VCaP (cell line): Measurements from ENCODE around the gene GOSR2.

Experiments used
- H3K27ac ChIP-seq: fragments of 450-650 bp; 2 replicates; pipeline ENCODE4 v1.5.1; 2017
- TF ChIP-seq, protein P1 (sequence below): fragments of 450-650 bp; conservative IDR thresholded peaks from 2 replicates; pipeline ENCODE4 v1.5.1; 2017; ENCODE audit warnings: mild to moderate bottlenecking, moderate library complexity

GOSR2 gene

DNA sequence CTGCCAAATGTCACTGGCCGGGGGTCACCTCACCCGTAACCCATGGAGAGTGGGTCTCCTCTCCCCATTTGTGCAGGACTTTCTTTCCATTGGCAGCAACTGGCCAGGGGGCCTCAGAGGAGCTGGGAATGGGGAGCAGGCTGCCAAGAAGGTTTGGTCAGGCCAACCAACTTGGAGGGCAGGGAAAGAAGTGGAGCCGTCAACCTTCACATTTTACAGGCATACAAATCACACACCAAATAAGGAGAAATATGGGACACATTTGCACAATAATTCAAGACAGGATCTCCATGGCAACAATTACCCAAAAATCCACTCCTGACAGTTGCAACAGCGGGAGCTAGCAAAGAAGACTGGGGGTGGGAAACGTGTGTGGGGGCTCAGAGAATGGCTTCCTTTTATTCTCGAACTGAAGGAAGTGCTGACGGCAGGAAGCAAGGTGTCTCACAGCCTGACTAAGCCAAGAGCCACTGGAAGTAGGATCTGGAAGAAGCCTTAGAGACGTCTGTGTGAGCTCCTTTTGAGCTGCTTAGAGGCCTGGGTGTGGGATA, 35.2 kb downstream of the GOSR2 start:
- H3K27ac ChIP-seq = no peak overlapping the region
- TF ChIP-seq, protein P1, sequence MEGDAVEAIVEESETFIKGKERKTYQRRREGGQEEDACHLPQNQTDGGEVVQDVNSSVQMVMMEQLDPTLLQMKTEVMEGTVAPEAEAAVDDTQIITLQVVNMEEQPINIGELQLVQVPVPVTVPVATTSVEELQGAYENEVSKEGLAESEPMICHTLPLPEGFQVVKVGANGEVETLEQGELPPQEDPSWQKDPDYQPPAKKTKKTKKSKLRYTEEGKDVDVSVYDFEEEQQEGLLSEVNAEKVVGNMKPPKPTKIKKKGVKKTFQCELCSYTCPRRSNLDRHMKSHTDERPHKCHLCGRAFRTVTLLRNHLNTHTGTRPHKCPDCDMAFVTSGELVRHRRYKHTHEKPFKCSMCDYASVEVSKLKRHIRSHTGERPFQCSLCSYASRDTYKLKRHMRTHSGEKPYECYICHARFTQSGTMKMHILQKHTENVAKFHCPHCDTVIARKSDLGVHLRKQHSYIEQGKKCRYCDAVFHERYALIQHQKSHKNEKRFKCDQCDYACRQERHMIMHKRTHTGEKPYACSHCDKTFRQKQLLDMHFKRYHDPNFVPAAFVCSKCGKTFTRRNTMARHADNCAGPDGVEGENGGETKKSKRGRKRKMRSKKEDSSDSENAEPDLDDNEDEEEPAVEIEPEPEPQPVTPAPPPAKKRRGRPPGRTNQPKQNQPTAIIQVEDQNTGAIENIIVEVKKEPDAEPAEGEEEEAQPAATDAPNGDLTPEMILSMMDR = no peak

DNA sequence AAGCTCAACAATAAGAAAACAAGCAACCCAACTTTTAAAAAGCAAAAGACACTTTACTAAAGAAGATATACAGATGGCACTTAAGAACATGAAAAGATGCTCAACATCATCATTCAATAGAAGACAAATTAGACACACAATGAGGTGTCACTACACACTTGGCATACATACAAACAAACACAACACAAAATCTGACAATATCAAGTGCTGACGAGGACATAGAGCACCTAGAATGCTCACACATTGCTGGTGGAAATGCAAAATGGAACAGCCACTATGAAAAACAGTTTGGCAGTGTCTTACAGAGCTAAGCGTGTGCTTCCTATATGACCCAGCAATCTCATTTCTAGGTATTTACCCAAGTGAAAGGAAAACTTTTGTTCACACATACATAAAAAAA, 37.2 kb downstream of the GOSR2 start:
- no peak overlapping the region for H3K27ac ChIP-seq
- TF ChIP-seq, protein P1 = no peak

- H3K27ac ChIP-seq = no peak overlapping the region
- TF ChIP-seq, protein P1 = no peak
Measured at GRCh38 chr17:46962374-46962790, 39.4 kb downstream of the GOSR2 start.

GRCh38 chr17:46963571-46963970, 40.6 kb downstream of the GOSR2 start:
- H3K27ac ChIP-seq = no peak overlapping the region
- TF ChIP-seq, protein P1 = no peak

GRCh38 chr17:46964315-46965265, 41.6 kb downstream of the GOSR2 start:
- TF ChIP-seq, protein P1 = no peak
- H3K27ac ChIP-seq = no peak overlapping the region

- TF ChIP-seq, protein P1 = no peak
- H3K27ac ChIP-seq = no peak overlapping the region
Measured at GRCh38 chr17:46968224-46968834, 45.4 kb downstream of the GOSR2 start.

DNA sequence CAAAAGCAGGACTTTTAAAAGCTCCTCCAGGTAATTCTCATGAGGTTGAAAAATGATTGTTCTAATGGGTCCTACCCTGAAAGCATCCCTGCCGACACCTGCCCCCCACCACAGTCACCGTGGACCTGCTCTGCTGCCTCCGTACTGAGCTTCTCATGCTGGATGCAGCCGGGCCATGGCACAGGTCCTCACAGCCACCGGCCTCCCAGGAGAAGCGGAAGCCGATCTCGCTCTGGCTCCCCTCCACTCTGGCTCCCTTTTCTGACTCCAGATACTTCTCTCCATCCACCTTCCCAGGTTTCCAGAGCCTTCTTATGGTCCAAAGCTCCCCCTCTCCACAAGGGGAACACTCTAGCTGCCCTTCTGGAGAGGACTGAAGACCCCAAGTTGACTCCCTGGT, 45.9 kb downstream of the GOSR2 start:
- TF ChIP-seq, protein P1 = no peak
- H3K27ac ChIP-seq = no peak overlapping the region
